HK-2 (cell line): Measurements from ENCODE around the gene SRD5A1.

Experiments
- DNase-seq: peaks from one replicate; pipeline ENCODE4 v3.0.0-alpha.2; 2018; ENCODE audit not compliant: unreplicated experiment

SRD5A1 gene

GRCh38 chr5:6686501-6686900 lies 53.3 kb downstream of the SRD5A1 start:
- DNase-seq: no peak

GRCh38 chr5:6686915-6687409 lies 53.7 kb downstream of the SRD5A1 start:
- DNase-seq: peak; percentile 26

- DNase-seq: no peak
Measured at GRCh38 chr5:6687505-6687904, 54.3 kb downstream of the SRD5A1 start.

- DNase-seq: no peak
Measured at GRCh38 chr5:6692906-6693305, 59.7 kb downstream of the SRD5A1 start.

- no peak for DNase-seq
Measured at GRCh38 chr5:6698696-6699095, 65.5 kb downstream of the SRD5A1 start.

GRCh38 chr5:6699357-6699756 lies 66.1 kb downstream of the SRD5A1 start:
- DNase-seq: no peak

- no peak for DNase-seq
Measured at GRCh38 chr5:6700074-6700684, 66.9 kb downstream of the SRD5A1 start.

- DNase-seq: no peak
Measured at GRCh38 chr5:6700685-6701355, 67.6 kb downstream of the SRD5A1 start.

GRCh38 chr5:6701491-6701890 lies 68.3 kb downstream of the SRD5A1 start:
- no peak for DNase-seq

- DNase-seq: no peak
Measured at GRCh38 chr5:6702633-6703032, 69.4 kb downstream of the SRD5A1 start.

GRCh38 chr5:6703806-6704205 lies 70.6 kb downstream of the SRD5A1 start:
- DNase-seq: no peak

GRCh38 chr5:6704361-6704851 lies 71.2 kb downstream of the SRD5A1 start:
- peak; percentile 59 for DNase-seq

- no peak for DNase-seq
Measured at GRCh38 chr5:6705088-6705487, 71.8 kb downstream of the SRD5A1 start.

GRCh38 chr5:6705959-6706358 lies 72.7 kb downstream of the SRD5A1 start:
- no peak for DNase-seq

- no peak for DNase-seq
Measured at GRCh38 chr5:6707852-6708251, 74.6 kb downstream of the SRD5A1 start.

GRCh38 chr5:6708814-6709213 lies 75.6 kb downstream of the SRD5A1 start:
- peak; percentile 36 for DNase-seq

- DNase-seq: peak; percentile 69
Measured at GRCh38 chr5:6710070-6710469, 76.8 kb downstream of the SRD5A1 start.

GRCh38 chr5:6710551-6711318 lies 77.5 kb downstream of the SRD5A1 start:
- no peak for DNase-seq

- DNase-seq: no peak
Measured at GRCh38 chr5:6711409-6712141, 78.3 kb downstream of the SRD5A1 start.

GRCh38 chr5:6712142-6712576 lies 78.9 kb downstream of the SRD5A1 start:
- DNase-seq: peak; percentile 77

- DNase-seq: peak; percentile 97
Measured at GRCh38 chr5:6712577-6713273, 79.5 kb downstream of the SRD5A1 start.
